HG03066 (cell line): Measurements from ENCODE around the gene HCFC2.
A peak's percentile ranks its signal among the peaks of the same experiment; 100 is the strongest.
"Not testable (repeated sequence)": the region's sequence is repeated elsewhere in the genome, so short reads cannot be mapped to it uniquely, and the experiment has no call there.

Experiments used
- ATAC-seq: cut with Tn5 transposase; IDR thresholded peaks from one replicate; pipeline ENCODE4 v1.9.1; 2021; ENCODE audit warnings: low read depth; ENCODE audit not compliant: unreplicated experiment

HCFC2 gene

DNA sequence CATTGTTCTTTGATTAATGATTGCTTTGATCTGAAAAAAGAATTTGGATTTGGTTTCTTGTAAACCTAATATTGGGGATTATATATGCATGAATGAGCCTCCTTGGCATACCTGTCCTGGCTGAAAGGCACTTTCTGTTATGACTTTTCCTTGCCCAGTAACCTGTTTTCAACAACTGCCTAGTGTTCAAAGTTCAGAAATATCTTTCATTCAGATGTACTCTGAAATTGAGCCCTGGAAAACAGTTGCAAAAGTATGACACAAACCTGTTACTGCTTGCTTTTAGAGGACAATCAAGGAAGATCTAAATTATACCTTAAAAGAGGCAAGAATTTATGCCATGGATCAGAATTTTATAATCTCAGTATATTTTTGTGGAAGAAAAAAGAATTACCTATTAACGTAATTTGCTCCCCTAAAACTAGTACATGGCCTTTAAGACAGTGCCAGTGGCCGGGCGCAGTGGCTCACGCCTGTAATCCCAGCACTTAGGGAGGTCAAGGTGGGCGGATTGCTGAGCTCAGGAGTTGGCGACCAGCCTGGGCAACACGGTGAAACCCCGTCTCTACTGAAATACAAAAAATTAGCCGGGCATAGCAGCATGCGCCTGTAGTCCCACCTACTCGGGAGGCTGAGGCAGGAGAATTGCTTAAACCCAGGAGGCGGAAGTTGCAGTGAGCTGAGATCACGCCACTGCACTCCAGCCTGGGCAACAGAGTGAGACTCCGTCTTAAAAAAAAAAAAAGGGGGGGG lies 50.7 kb downstream of the HCFC2 start:
- not testable (repeated sequence) for ATAC-seq

DNA sequence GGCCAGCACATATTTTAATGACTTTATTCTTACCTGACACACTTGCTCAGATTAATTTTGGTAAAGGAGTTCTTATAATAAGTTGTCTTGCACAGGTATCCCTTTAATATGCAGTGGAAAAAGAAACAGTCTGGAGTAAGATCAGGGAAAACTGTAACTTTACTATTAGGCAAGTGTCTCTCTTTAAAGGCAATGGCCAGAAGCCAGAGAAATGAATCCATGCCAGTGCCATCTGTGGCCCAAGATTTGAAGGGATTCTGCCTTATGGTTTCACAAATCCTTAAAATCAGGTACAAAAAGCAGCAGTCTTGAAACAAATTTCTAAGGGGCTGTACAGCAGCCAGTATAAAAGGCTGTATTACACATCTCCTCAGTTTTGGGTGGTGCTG lies 51.2 kb downstream of the HCFC2 start:
- no peak for ATAC-seq

DNA sequence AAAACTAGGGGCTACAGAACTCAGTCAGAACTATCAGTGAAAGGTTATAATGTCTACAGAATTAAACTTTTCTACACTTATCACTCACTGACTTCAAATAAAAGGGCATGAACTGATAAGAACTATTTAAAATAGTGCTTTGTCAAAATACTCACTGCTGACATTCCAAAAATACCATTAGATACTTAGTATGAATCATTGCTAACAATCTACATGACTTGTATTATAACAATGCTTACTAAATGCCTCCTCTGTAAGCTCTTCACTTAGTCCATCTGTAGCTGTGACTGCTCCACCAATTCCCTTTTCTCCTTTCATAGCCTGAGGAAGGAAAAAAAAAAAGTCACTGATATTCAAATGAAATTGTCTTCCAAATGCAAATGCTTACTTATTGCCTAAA lies 56.7 kb downstream of the HCFC2 start:
- no peak for ATAC-seq

DNA sequence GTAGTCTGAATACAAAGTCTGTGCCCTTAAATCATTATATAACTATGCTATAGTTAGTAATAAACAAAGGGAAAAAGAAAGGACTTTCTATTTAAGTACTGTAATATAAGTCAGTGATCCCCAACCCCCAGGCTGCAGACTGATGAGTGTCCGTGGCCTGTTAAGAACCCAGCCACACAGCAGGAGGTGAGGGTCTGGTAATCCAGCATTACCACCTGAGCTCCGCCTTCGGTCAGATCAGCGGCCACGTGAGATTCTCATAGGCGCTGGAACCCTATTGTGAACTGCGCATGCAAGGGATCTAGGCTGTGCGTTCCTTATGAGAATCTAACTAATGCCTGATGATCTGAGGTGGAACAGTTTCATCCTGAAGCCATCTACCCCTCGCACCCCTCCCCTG lies 58.0 kb downstream of the HCFC2 start:
- ATAC-seq: no peak

DNA sequence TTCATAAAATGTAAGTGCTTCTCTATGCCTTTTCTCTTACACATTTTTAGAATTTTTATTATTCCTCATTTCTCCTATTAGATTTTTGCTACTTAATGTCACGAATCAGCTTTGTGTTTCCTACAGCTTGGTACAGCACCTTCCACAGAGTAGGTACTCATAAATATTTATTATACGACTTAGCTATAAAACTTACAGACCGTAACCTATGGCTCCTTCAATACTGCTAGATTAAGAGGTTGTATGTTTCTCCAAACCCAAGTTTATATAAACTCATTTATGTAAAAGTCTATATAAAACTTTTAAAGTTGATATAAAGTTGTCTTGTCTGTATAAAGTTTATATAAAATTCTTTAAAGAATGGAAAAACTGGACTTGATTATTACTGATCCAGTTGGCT lies 62.2 kb downstream of the HCFC2 start:
- ATAC-seq: no peak

DNA sequence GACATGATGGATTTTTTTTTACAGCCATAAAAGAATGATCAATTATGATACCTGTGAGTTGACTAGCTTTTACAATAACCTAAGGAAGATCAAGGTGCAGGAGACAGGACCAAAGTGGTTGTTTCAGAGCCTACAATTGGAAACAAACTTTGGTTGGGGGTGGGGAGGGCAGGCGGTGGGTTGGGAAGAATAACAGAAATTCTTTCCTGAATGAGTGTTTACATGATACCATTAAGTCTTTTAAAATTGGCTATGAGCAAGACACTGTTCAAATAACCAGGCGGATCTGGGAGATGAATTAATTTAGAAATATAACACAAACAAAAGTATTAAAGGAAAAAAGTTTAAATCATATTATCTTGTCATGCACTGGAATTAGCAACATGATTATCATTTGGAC lies 66.4 kb downstream of the HCFC2 start:
- ATAC-seq: no peak

DNA sequence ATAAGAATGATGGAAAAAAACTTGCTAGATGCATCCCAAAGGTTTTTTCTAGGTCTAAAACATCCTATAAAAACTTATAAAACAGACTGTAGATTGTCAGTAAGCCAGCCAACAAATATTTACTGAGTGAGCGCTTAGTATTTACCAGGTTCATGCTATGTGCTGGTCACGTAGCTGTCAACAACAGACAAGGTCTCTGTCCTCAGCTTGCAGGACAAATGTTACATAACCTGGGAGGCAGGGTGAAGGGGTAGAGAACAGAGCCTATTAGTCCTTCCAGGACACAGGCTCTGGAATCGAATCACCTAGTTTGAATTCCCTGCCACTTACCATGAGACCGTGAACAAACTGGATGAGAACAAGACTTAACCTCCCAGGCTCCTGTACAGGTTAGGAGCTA lies 67.3 kb downstream of the HCFC2 start:
- ATAC-seq: no peak

DNA sequence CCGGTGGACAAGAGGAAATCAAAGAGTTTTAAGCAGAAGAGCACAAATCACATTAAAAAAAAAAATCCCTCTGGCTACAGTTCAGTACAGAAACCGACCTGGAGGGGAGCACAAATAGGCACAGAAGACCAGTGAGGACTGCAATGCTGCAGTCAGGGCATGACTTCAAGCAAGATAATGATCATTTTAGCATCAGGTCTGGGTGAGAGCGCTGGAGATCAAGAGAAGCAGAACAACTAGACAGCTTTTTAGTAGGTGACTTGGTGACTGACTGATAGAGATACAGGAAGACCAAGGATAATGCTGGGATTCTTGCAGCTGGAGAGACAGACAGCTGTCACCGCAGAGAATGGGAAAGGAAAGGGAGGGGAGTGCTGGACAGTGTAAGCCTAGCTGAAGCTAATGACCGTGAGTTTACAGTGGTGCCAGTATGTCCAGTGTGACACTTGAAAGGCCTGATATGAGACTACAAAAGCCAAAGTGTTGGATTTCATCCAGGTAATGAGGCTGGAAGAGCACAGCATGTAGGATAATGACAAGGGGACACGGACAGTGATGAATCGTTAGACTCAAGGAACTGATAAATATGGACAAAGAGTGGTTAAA lies 68.1 kb downstream of the HCFC2 start:
- no peak for ATAC-seq

DNA sequence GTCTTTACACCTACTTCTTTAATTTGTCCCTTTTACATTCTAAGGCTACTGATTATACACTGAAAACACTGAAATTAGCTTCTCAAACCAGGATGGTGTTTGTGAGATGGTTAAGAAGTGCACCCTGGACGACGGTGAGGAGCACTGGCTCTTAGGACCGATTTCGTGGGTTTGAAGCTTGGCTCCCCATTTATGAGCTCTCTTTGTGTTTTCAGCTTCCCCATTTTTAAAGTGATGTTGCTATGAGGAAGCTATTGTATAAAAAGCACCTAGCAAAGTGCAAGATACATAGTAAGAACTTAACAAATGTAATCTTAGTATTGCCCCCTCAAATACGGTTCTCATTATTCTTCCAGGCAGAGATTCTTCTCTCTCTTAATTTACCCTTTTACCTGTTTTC lies 69.0 kb downstream of the HCFC2 start:
- no peak for ATAC-seq

DNA sequence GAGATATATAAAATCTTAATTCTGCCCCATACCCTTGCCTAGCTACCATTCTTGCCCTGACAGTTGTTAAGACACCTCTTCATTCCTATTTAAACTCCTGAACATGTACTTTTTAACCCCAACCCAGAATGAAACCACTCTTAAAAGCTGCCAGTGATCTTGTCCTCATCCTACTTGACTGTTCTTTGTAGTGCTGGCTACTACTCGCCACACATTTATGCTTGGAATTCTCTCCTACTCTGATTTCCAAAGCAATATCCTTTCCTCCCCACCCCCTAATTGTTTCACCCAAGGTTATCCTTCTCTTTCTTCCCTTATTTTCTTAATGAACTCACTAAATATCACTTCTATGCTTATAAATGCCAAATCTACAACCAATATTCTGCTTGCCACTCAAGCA lies 69.5 kb downstream of the HCFC2 start:
- no peak for ATAC-seq

DNA sequence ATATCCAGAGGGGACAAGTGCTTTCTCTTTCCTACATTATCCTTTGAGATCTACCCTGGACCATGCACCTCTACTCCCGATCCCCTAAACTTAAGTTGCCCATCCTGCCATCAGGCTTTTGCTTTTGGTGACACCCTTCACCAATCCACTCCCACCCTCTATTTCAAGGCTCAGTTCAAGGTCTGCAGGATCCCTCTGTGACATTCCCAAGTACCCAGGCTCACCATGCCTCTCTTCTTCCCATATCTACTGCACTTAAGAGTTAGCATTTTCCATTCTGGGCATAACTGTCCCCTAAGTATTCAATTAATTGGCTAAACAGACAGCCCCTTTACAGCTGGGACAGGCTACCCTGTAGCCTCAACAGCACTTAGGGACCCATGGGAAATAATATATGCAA lies 70.6 kb downstream of the HCFC2 start:
- ATAC-seq: no peak

DNA sequence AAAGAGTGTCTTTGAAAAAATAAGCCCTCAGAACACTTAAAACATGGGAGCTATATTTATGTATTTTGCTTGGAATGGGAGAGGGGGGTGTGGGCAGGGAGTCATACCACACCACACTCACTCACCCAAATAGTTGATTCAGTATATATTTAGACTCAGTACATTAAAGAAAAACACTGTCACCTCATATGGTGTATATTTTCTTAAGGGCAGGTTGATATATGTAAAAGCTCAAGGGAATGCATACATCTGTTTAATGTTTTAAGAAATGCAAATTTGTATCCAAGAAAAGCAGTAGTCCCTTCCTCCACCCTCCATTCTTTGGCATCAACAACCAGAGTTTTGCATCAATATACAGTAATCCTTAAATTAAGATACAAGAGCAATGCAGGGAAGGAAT lies 72.2 kb downstream of the HCFC2 start:
- no peak for ATAC-seq

DNA sequence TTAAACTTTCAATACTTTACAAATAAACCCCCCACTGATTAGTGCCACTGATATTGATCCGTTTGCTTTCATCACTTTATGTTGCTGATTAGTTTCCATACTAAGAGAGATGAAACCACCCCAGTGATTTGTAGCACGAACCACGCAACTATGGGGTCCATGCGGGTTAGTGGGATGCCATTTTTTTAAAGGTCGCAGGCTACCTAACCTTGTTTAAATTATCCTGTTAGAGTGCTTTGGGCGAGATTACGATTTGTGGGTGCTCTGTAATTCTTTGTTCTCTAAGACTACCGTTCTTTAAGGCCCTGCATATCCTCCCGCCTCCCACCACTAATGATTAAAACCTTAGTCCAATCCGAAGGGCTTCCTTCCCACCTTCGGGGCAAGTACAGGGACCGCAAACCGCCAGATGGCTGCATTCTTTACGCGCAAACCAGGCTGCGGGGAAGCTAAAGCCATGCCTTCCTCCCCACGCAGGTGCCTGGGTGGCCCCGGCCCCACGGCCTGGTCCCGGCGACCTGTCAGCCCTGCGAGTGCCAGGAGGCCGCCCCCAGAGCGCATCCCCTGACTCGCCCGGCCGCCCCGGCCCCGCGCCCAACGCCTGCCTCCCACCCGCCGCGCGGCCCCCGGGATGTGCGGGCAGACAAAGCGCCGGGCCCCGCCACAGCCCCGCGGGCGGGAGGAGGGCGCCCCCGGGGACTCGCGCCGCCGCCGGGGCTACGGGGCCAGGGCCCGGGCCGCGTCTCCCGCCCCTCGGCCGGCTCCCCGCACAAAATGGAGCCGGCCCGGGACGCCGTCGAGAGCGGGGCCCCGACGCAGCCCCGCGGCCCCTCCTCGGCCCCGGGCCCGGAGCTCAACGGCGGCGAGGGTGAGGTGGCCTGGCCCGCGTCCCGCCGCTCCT lies 72.9 kb downstream of the HCFC2 start:
- ATAC-seq: peak; percentile 14

DNA sequence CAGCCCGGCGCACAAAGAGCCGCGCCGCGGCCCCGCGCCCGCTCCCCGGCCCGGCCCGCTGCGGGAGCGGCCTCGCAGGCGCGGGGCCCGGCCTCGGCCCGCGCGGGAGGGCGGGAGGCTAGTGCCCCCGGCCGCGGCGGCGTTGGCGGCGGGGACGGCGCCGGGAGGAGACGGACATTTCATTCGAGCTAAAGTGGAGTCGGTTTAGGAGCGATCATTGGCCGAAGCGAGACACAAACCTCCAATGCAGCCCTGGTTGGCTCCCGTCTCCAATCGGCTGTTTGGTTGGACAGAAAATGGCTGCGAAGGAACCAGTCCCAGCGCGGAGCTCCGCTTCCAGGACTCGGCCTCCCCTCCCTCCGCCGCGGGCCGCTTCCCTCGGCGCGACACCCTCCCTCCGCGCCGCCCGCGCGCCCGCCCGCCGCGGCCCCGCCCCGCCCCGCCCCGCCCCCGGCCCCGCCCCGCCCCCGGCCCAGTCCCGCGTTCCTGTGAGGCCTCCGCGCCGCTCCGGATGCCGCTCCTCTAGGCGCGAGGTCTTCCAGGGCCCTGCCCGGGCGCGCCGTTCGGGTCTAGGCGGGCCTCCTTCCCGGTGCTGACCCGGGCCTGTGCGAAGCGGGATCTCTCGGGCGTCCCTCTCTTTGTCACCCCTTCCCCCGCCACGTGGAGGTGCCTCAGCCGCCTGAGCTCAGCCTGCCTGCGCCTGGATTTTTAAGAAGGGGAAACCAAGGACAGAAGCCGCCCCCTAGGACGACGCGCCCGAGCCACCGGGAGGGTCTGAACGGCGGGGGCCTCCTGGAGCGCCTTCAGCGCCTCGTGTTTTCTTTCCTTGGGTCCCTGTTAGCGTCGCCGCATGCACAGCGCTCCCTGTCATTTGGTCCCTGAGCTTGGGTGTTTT lies 73.8 kb downstream of the HCFC2 start, which contains the start of gene NFYB:
NFYB (minus strand) TSS at position 309 of the 895 bp plus-strand sequence. CDS start 2,757 bp downstream, outside the sequence.
- peak; percentile 94 for ATAC-seq

DNA sequence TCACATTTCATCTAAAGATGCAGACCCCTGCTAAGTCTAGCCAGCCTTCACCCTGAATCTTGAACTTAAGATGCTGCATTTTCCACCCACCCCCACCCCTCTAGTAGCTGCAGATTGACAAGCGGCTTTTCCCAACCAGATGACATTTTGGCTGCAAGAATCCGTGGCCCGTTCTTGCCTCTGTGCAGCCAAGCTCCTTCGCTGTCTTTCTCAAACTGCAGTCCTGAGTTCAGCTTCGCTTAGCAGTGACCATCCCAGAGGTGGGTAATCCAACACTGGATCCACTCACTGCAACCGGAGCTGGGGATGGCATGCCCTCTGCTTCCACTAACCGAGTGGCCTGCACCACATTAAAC lies 74.4 kb downstream of the HCFC2 start:
- ATAC-seq: no peak

DNA sequence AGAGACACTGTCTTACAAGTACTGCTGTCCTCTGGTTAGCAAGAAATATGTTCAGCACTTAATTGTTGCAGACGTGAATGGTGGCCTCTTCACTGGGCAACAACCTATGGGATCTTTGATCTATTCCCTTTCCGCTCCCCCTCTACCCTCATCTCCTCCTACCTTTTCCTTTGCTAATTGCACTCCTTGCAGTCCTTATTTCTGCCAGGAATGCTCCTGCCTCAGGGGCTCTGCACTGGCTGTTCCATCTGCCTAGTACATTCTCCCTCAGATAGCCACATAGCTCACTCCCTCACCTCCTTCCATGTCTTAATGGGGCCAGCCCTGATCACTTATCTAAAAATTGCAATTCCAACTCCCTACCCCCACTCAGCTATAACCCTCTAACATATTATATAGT lies 78.2 kb downstream of the HCFC2 start:
- no peak for ATAC-seq

DNA sequence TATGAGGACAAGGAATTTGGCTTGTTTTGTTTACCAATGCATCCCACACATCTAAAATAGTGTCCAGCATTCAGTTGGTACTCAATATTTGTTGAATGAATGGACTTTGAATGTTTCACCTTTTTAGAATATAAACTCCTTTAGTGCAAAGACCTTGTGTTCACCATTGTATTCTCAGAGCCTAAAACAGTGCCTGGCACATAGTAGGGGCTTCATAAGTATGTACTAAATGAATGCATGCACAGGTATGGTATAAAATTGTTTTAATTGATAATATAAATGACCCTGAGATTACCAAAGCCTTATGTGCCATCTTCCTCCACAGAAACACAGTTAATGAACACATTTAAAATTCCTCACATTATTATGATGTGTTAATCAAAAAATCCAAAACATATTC lies 78.7 kb downstream of the HCFC2 start:
- ATAC-seq: no peak

DNA sequence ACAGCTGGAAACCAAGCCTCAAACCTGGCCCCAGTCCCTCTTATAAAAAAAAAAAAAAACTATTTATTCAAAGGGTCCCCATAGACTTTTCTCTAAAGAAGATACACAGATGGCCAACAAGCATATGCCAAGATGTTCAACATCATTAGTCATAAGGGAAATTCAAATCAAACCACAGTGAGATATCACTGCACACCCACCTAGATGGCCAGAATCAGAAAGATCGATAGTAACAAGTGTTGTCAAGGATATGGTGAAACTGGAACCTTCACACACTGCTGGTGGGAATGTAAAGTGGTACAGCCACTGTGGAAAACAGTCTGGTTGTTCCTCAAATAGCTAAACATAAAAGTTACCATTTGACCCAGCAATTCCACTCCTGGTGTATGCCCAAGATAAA lies 79.6 kb downstream of the HCFC2 start:
- ATAC-seq: no peak

DNA sequence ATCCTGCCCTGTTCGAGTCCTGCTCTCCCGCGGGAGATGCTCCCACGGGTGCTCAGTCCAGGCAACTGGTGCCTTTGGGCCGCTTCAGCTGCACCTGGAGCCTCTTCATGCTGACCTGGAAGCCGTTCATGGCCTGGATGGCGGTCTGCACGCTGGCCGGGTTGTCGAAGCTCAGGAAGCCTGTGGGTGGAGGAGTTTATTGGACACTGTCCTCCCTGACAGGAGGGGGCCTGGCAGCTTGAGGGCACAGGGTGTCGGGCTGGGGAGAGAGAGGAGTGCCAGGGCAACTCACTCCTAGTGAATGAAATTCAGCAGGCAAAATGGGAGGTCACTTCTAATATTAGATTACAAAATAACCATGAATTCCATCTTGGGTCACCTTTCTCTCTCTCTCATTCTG lies 83.0 kb downstream of the HCFC2 start:
- no peak for ATAC-seq

DNA sequence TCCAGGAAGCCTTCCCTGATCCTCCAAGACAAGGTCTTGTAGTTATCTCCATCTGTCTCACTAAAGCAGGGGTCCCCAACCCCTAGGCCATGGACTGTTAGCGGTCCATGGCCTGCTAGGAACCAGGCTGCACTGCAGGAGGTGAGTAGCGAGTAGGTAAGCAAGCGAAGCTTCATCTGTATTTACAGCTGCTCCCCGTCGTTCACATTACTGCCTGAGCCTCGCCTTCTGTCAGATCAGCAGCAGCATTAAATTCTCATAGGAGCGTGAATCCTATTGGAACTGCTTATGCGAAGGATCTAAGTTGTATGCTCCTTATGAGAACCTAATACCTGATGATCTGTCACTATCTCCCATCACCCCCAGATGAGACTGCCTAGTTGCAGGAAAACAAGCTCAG lies 86.1 kb downstream of the HCFC2 start:
- ATAC-seq: no peak
